Stromal cell of bone marrow (primary cell): ENCODE measurements around the gene SYNE1.
A peak's percentile ranks its signal among the peaks of the same experiment; 100 is the strongest.

Experiments
- DNase-seq: peaks from one replicate; pipeline ENCODE4 v3.0.0-alpha.2; 2012; ENCODE audit warnings: low read depth

Gene SYNE1

GRCh38 chr6:152233547-152234320 lies 403.4 kb downstream of the SYNE1 start:
- no peak for DNase-seq

GRCh38 chr6:152232501-152233151 lies 404.5 kb downstream of the SYNE1 start:
- peak; percentile 16 for DNase-seq

DNA sequence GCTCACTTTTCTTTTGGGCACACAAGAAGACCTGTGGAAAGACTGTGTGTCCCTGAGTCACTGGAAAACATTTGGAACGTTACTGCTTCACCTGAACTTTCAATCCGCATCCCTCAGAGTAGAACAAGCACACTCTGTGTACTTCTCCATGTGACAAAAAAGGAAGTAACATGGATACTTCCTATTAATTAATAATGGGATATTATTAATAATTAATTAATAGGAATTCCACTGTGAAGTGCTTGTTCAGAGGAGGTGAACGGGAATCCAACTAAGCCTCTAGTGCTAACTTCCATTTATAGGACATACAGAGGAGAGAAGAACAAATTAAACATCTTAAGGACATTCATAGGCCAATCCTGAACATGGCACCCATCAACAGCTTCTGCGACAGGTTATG lies 407.8 kb downstream of the SYNE1 start:
- no peak for DNase-seq

DNA sequence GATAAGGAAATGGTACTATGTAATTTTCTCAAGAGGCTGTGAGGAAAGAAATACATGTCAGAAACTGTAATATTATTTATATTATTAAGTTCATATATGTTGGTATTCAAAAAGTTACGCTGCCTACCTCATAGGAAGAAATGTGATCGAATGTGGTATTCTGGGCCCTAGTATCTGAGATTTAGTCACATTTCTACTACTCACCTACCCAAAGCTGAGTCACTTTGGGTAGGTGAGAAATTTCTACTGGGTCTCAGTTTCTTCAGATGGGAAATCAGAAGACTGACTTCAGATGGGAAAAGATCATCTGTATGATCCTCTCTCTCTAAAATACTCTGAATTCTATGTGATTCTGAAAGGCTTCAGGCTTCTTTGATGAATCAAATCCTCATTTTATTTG lies 411.0 kb downstream of the SYNE1 start:
- DNase-seq, result no peak

DNA sequence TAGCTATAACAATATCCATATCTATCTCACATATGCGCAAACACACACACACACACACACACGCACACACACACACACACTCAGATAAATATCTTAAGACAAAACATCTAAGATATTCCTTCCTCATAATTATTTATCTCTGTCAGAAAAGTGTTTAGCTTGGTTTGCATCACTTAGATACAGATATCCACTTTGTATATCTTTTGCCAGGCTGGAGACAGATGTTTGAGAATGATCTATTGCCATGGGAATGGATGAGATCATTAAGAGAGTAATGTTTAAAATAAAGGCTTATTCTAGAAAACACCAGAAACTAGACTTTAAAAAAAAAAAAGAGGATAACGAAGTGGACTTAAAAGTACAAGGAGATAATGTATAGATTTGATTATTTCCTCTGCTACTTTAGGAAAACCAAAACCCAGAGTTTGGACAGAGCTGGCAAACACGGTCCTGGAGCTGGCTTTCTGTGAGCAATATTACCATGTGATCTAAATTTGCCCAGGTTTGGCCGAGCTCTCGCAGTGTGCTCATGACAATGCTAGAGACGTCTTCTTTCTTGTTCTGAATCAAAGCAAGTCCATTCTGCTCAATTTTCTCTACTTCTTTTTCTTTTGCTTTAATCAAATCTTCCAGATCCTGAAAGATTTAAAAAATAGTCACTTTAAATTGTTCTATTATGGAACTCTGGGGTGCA lies 411.8 kb downstream of the SYNE1 start:
- DNase-seq, result no peak

- no peak for DNase-seq
Measured at GRCh38 chr6:152223636-152224035, 413.5 kb downstream of the SYNE1 start.

GRCh38 chr6:152221806-152222628 lies 415.1 kb downstream of the SYNE1 start:
- no peak for DNase-seq

- DNase-seq, result no peak
Measured at GRCh38 chr6:152220786-152221185, 416.4 kb downstream of the SYNE1 start.

GRCh38 chr6:152218887-152219286 lies 418.3 kb downstream of the SYNE1 start:
- DNase-seq, result no peak

DNA sequence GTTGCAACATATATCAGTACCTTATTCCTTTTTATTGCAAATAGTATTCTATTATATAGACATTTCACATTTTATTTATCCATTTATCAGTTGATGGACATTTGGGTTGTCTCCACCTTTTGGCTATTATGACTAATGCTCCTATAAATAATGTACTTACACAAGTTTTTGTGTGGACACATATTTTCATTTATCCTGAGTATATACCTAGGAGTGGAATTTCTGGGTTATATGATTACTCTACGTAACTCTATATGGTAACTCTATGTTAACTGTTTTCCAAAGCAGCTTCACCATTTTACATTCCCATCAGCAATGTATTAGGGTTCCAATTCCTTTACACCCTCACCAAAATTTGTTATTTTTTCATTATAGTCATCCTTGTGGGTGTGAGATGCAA lies 424.7 kb downstream of the SYNE1 start:
- DNase-seq, result no peak

DNA sequence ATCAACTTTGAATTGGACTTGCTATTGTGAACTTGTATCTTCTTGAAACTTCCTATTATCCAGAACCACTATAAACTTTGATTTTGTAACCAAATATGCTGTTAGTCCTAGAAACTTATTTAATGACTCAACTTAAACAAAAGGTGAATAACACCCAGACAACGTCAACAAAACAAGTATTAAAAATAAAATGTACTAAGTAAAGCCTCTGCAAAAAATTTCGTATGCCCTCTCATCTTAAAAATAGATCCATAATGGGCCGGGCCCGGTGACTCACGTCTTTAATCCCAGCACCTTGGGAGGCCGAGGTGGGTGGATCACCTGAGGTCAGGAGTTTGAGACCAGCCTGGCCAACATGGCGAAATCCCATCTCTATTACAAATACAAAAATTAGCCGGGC lies 428.0 kb downstream of the SYNE1 start:
- no peak for DNase-seq

DNA sequence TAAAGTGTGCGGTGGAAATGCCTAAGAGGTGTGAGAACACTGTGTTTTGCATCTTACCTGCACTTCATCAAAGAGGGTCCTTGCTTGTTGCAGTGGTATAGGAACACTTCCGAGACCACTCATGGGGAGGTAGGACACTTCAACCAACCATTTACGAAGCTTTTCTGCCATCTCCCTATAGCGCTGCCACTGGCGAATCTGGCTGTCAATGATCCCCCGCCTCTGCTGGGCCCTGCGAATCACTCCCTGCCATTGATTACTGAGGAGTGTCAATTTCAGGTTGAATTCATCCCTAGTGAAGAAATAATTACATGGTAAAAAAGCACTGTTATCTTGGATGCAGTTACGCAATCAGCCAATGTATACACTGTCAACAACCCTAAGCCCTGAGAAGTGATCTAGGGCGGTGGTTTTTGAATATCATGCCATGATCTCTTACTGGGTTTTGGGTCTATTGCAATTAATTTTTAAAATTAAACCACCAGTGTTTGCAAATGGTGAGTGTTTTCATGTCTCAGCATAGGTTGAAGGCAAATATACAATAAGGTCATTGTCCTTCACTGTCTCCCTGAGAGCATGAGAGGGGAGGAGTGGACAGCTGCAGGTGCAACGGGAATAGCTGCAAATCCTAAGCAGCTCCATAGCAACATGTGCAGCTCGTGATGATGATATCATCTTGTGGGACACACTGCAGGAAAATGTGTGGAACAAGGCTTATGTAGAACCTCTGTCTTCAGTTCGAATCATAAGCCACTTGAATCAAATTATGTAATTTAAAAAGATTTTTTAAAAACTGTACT lies 429.0 kb downstream of the SYNE1 start:
- DNase-seq, result no peak

DNA sequence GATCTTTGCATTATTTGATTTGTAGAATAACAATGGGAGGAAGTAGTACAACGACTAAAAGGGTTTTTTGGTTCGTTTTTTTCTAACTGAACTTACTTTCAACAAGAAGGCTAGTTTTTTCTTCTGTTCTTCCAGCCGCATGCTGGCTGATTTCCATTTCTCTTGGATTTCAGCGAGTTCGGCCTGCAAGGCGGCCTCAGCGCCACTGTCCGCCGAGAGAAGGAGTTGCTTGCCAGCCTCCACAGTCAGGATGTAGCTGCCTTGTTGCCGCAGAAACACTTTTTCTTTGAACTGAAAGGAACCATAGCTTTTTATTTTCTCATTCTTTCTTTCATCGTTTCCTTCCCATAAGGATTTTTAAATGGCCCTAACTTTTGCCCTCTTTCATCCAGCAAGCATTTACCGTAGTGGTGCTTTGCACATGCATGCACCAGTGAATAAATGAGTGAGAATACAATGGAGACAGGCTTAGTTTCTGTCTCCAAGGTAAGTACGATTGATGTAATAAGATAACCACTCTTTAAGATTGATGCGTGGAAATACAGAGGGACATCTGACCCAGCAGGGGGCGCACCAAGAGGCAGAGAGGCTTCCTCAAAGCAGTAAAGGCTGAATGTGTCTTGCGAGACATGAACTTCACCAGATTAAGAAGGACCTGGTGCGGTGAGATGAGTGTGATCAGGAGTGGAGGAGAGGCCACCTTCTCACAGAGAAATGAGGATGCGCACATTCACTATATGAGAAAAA lies 430.9 kb downstream of the SYNE1 start:
- no peak for DNase-seq

GRCh38 chr6:152204591-152204990 lies 432.6 kb downstream of the SYNE1 start:
- peak; percentile 26 for DNase-seq

DNA sequence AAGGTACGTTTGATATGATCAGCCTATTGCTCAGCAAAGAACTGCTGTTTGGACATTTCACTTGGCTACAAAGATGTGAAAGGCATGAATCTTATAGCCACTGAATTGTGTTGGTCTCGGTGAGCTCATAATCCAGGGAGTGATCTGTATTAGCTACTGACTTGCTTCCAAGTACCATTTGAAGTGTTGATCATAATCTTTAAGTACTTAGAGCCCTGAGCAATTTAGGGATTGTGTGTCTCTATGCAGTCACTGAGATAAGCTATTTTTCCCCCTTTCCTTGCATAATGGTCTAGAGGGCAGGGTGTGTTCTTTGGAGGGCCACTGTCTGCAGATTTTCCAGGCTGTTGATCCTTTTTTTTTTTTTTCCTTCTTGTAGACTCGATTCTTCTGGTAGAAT lies 436.0 kb downstream of the SYNE1 start:
- DNase-seq, result no peak

DNA sequence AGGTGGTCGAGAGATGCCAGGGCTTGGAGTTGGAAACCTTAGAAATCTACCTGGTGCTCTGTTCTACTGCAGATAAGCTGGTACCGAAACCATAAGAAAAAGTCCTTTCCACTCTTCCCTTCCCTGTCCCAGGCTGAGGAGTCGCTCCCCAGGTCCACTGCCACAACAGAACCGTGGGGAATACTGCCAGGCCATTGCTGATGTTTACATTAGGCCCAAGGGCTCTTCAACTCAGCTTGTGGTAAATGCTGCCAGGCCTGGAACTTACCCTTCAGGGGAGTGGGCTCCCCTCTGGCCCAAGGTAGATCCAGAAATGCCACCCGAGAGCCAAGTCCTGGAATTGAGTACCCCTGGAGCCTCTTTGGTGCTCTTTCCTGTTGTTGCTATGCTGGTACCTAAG lies 441.3 kb downstream of the SYNE1 start:
- no peak for DNase-seq

DNA sequence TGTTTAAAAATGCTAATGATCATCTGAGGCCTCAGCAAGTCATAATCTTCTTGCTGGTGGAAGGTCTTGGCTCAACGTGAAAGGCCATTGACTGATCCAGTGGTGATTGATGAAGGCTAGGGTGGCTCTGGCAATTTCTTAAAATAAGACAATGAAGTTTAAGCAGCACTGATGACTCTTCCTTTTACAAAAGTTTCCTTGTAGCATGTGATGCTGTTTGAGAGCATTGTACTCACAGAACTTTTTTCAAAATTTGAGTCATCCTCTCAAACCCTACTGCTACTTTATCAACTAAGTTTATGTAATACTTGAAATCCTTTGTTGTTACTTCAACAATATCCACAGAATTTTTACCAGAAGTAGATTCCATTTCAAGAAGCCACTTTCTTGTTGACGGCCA lies 447.4 kb downstream of the SYNE1 start:
- DNase-seq, result peak; percentile 37

GRCh38 chr6:152188011-152188410 lies 449.2 kb downstream of the SYNE1 start:
- no peak for DNase-seq

DNA sequence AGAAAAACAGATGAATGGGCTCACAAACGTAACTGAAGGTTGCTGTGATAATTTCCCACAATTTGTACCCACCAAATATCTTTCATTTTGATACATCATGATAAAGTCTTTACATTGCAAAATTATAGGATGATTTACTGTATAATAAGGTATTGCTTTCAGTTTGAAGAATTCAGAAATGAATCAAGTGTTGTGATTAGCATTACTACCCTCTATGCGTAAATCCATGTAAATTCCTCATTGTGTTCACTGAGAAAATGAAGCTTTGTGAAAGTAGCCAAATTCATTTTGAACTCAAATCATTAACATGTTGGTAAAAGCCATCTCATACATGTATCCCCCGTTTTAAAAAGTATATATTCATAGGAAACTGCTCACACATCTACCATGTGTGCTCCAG lies 450.3 kb downstream of the SYNE1 start:
- no peak for DNase-seq

DNA sequence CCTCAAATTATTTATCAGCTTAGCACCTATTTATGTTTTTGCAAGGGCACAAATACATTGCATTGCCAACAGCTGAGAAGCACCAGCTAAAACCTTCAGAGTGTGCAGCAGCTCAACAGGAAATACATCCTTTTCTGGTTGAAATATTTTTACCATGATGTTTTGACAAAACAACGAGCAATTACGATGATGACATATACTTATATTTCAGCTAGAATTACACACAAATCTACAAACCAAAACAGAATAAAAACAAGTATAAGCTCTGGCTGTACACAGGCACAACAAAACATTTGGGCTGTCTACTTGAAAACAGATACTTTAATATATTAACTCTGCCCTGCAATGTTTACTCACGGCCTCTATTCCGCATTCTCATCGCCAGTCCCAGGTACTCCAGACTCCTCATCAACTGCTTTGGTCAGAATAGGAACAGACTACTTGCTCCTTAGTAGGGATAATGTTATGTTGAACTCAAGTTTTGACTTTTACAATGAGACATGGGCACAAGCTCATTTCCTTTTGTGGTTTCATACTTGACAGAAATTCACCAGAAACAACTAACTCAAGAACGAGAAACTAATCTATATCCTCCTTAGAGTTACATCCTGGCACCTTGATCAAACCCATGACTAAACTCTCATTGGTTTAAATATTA lies 452.1 kb downstream of the SYNE1 start:
- no peak for DNase-seq
